ENCODE data around the gene RCBTB1. TPM values are rescaled to one million over a fixed set of nuclear protein-coding genes. Genes with fewer than 3 reads are reported as not detected.
"Not testable (repeated sequence)": the region's sequence is repeated elsewhere in the genome, so short reads cannot be mapped to it uniquely, and the experiment has no call there.

The RCBTB1 gene
- total and polyA plus RNA-seq, 4 donors: 24.0 to 47.6 (median 34.4) TPM

DNA sequence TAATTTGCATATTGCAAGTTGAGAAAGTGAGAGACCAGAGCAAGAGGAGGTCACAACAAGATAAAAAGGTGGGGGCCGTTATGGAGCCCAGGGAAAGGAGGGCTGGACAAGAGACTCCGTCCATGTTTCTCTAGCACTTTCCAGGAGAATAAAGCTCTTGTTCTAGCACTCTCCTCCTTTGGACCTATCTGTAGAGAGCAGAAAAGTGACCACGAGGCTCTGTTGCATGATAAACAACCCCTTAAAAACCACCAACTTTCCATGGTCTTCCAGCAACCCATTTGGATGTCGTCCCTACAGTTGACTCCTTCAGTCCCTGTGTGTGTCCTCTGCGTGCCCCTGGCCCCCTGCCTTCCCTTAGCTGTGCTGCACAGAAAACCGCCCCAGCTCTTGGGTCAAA is 38.9 kb upstream of the RCBTB1 start:
- WGBS (ENCODE audit: insufficient coverage): 87% methylated on average over 4 of the region's 6 CpGs
- Histone ChIP-seq H3K27me3 (ENCODE audit: control insufficient read depth, insufficient read depth, low read length) (no peaks in the 10 kb centered on the region), H3K9me3 (ENCODE audit: control insufficient read depth, insufficient read depth, low read length) (no peaks in the 10 kb centered on the region), H3K27ac (ENCODE audit: low read depth, low read length) (no peak overlapping the region), H3K4me3 (ENCODE audit: low read depth, low read length) (no peak overlapping the region), H3K4me1 (ENCODE audit: control insufficient read depth, insufficient read depth, low read length) (peaks cover 16% of the 10 kb centered on the region), H3K36me3 (ENCODE audit: control insufficient read depth, insufficient read depth, low read length) (no peaks in the 10 kb centered on the region)
- DNase-seq (ENCODE audit: low read depth in 4 of 6, low spot score in 6 of 6): no peak

DNA sequence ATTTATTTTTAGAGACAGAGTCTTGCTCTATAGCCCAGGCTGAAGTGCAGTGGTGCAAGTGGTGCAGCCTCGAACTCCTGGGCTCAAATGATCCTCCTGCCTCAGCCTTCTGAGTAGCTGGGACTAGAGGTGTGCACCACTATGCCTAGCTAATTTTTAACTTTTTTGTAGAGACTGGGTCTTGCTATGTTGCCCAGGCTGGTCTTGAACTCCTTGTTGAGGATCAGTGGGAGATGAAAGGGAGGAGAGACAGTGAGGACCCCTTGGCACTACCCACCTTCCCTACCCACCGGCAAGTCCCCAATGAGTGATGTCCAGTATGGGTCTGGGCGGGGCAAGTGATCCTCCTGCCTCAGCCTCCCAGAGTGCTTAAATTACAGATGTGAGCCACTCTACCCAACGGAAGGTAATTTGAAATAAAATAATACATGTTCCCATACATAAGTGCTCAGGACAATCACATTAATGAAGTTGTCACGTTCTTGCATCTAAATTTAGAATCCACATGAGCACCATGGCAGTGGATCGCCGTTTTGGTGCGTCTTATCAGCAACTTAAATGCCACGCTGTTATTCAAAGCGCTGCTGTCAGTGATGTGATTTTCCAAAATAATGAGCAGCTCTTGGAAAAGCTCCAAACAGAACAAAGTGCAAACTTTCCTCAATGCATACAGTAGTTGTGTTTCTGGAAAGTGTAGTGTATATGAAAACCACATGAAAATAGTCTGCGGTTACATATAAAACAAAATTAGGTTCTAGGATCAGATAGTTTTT is 37.0 kb upstream of the RCBTB1 start:
- no peaks in the 10 kb centered on the region for H3K9me3 ChIP-seq (ENCODE audit: control insufficient read depth, insufficient read depth, low read length)
- peaks cover 9% of the 10 kb centered on the region for H3K4me1 ChIP-seq (ENCODE audit: control insufficient read depth, insufficient read depth, low read length)
- no peaks in the 10 kb centered on the region for H3K27me3 ChIP-seq (ENCODE audit: control insufficient read depth, insufficient read depth, low read length)
- WGBS (ENCODE audit: insufficient coverage): 70% methylated on average over 4 of the region's 11 CpGs
- peak in 1 of 6 donors; percentile 7 for DNase-seq (ENCODE audit: low read depth in 4 of 6, low spot score in 6 of 6)
- H3K4me3 ChIP-seq (ENCODE audit: low read depth, low read length): no peak overlapping the region
- no peak overlapping the region for H3K27ac ChIP-seq (ENCODE audit: low read depth, low read length)
- H3K36me3 ChIP-seq (ENCODE audit: control insufficient read depth, insufficient read depth, low read length): no peaks in the 10 kb centered on the region

DNA sequence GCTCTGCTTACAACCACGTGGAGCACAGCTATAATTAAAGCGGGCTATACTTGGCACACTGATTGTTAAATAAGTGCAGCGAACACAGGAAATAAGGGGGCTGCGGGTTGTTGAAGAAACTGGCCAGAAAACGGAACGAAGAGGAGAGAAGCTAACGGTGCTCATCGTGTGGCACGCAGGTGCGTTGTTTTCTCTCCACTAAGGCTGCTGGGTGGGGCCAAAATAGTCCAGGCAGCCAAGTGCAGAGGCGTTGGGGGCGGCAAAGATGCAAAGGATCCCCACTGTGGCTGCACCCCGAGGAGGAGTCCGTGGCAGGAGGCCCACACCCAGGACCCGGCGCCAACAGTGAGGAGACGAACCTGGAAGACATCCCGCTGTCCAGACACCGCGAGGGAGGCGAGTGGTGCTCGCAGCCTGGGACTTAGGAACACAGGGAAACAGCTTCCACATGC is 34.8 kb upstream of the RCBTB1 start:
- peaks cover 4% of the 10 kb centered on the region for H3K4me1 ChIP-seq (ENCODE audit: control insufficient read depth, insufficient read depth, low read length)
- H3K36me3 ChIP-seq (ENCODE audit: control insufficient read depth, insufficient read depth, low read length): no peaks in the 10 kb centered on the region
- 81% methylated on average over 16 of the region's 22 CpGs for WGBS (ENCODE audit: insufficient coverage)
- no peak for DNase-seq (ENCODE audit: low read depth in 4 of 6, low spot score in 6 of 6)
- no peak overlapping the region for H3K27ac ChIP-seq (ENCODE audit: low read depth, low read length)
- no peaks in the 10 kb centered on the region for H3K9me3 ChIP-seq (ENCODE audit: control insufficient read depth, insufficient read depth, low read length)
- H3K4me3 ChIP-seq (ENCODE audit: low read depth, low read length): no peak overlapping the region
- no peaks in the 10 kb centered on the region for H3K27me3 ChIP-seq (ENCODE audit: control insufficient read depth, insufficient read depth, low read length)

DNA sequence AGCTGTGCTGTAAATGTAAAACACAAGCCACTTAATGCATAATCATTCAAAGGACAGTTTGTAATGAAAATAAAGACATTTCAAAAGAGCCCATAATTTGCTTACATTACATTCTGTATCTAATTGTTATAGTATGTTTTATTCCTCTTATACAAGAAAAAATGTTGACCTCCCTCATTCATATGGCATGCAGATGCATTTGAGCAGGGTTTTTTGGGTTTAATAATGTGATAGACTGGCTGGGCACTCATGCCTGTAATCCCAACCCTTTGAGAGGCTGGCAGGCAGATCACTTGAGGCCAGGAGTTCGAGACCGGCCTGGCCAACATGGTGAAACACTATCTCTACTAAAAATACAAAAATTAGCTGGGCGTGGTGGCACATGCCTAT is 31.3 kb upstream of the RCBTB1 start:
- Histone ChIP-seq H3K27ac (ENCODE audit: low read depth, low read length) (peak overlapping the region; percentile 33), H3K27me3 (ENCODE audit: control insufficient read depth, insufficient read depth, low read length) (no peaks in the 10 kb centered on the region), H3K4me1 (ENCODE audit: control insufficient read depth, insufficient read depth, low read length) (peaks cover 4% of the 10 kb centered on the region), H3K9me3 (ENCODE audit: control insufficient read depth, insufficient read depth, low read length) (no peaks in the 10 kb centered on the region), H3K4me3 (ENCODE audit: low read depth, low read length) (no peak overlapping the region), H3K36me3 (ENCODE audit: control insufficient read depth, insufficient read depth, low read length) (no peaks in the 10 kb centered on the region)
- no peak for DNase-seq (ENCODE audit: low read depth in 4 of 6, low spot score in 6 of 6)
- no CpG with 5 or more reads among the region's 3 CpGs for WGBS (ENCODE audit: insufficient coverage)

DNA sequence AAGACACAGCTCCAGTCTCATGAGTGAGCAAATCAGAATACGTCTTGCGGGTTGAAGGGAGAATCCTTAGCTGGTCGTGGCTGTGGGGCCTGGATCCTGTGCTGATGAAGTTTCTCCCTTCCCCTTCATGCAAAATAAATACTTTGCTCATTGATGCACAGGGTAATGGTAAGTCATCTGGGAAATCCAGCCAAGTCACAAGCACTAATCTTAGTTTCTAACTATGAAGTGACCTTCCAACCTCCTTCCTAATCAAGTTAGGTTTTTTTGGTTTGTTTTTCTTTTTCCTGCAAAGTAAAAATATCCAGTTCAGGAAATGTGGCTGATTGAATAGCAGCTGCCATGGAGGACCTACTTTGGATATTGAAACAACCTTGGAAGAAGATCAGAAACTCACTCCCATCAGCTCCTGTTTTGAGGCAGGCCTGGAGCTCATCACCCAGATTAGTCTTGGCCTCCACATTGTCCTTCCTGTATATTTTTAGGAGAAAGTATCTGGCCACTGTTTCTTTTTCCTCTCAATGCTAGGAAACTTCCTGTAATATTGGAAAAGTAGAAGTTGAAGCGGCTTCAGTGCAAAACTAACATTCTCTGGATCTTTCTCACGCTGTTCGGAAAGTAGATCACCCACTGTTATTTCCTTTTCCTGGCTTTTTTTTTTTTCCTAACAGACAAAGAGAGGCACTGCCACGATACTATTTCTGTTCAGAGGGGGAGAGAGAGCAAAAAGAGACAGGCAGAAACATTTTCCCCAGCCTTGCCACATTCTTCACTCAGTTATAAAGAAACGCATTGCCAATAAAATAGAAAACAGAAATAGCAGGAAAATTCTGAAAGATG is 30.7 kb upstream of the RCBTB1 start:
- DNase-seq (ENCODE audit: low read depth in 4 of 6, low spot score in 6 of 6): peak in 1 of 6 donors; percentile 40
- Histone ChIP-seq H3K36me3 (ENCODE audit: control insufficient read depth, insufficient read depth, low read length) (no peaks in the 10 kb centered on the region), H3K27me3 (ENCODE audit: control insufficient read depth, insufficient read depth, low read length) (no peaks in the 10 kb centered on the region), H3K27ac (ENCODE audit: low read depth, low read length) (peak overlapping the region; percentile 43), H3K4me3 (ENCODE audit: low read depth, low read length) (no peak overlapping the region), H3K9me3 (ENCODE audit: control insufficient read depth, insufficient read depth, low read length) (no peaks in the 10 kb centered on the region), H3K4me1 (ENCODE audit: control insufficient read depth, insufficient read depth, low read length) (peaks cover 4% of the 10 kb centered on the region)
- 100% methylated on average over 2 of the region's 8 CpGs for WGBS (ENCODE audit: insufficient coverage)

DNA sequence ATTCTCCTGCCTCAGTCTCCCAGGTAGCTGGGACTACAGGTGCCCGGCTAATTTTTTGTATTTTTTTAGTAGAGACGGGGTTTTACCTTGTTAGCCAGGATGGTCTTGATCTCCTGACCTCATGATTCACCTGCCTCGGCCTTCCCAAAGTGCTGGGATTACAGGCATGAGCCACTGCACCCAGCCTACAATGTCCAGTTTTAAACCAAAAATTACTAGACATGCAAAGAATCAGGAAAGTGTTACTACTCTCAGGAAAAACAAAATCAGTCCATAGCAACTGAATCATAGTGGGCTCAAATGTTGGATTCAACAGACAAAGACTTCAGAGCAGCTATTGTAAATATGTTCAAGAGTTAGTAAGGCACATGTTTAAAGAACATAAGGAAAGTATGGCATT is 26.7 kb upstream of the RCBTB1 start:
- H3K27me3 ChIP-seq (ENCODE audit: control insufficient read depth, insufficient read depth, low read length); H3K4me3 ChIP-seq (ENCODE audit: low read depth, low read length); H3K9me3 ChIP-seq (ENCODE audit: control insufficient read depth, insufficient read depth, low read length); H3K27ac ChIP-seq (ENCODE audit: low read depth, low read length); H3K36me3 ChIP-seq (ENCODE audit: control insufficient read depth, insufficient read depth, low read length); DNase-seq (ENCODE audit: low read depth in 4 of 6, low spot score in 6 of 6); H3K4me1 ChIP-seq (ENCODE audit: control insufficient read depth, insufficient read depth, low read length): not testable (repeated sequence)
- WGBS (ENCODE audit: insufficient coverage): 83% methylated on average over 1 of the region's 3 CpGs

DNA sequence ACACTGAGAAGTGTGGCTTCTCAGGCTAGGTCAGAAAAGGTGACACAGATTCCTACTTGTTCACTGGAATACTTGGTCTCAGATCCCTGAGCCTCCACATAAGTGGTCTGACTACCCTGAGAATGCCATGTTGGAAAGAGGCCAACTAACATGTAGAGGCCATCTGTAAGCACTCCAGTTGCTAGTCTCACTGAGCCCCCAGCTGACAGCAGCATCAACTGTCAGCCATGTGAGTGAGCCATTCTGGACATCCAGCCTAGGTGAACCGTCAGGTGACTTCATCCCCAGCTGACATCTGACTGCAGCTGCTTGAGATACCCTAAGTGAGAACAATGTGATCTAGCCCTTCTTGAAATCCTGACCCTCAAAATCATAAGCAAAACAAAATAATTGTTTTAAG is 24.8 kb upstream of the RCBTB1 start:
- WGBS (ENCODE audit: insufficient coverage): 91% methylated on average over 1 of the region's 1 CpG
- peak in 2 of 6 donors; percentile 29 to 30 for DNase-seq (ENCODE audit: low read depth in 4 of 6, low spot score in 6 of 6)
- no peaks in the 10 kb centered on the region for H3K27me3 ChIP-seq (ENCODE audit: control insufficient read depth, insufficient read depth, low read length)
- H3K9me3 ChIP-seq (ENCODE audit: control insufficient read depth, insufficient read depth, low read length): no peaks in the 10 kb centered on the region
- no peak overlapping the region for H3K27ac ChIP-seq (ENCODE audit: low read depth, low read length)
- H3K4me1 ChIP-seq (ENCODE audit: control insufficient read depth, insufficient read depth, low read length): peaks cover 4% of the 10 kb centered on the region
- H3K36me3 ChIP-seq (ENCODE audit: control insufficient read depth, insufficient read depth, low read length): no peaks in the 10 kb centered on the region
- H3K4me3 ChIP-seq (ENCODE audit: low read depth, low read length): no peak overlapping the region

DNA sequence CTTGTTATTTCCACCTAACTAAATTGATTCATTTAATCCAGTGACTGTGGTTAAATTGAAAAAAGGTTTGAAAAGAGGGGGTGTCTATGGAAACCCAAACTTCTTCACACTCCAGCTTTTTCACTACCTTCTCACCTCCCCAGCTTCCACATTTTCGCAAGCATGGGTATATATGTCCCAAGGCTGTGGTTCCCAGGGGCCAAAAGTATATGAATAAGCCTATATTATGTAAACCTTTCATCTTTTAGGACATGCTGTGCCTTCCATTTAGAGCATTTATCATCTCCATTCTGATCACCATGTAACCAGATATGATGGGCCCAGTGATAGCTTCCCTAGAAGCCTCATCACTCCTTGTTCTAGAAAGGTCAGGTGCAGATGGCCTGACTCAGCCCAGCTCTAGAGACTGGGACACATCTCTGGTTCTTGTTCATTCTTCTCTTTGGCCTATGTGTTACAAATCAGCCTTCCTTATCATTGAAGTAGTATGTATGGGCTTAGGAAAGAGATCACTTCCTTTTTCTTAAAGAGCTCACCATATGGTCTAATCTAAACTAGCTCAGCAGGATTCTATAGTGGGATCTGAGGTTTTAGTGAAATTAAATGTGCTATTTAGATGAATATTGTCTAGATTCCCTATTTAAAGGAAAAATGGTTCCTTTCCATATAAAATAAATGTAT is 23.4 kb upstream of the RCBTB1 start:
- Histone ChIP-seq H3K9me3 (ENCODE audit: control insufficient read depth, insufficient read depth, low read length) (no peaks in the 10 kb centered on the region), H3K27ac (ENCODE audit: low read depth, low read length) (no peak overlapping the region), H3K4me3 (ENCODE audit: low read depth, low read length) (no peak overlapping the region), H3K27me3 (ENCODE audit: control insufficient read depth, insufficient read depth, low read length) (no peaks in the 10 kb centered on the region), H3K36me3 (ENCODE audit: control insufficient read depth, insufficient read depth, low read length) (no peaks in the 10 kb centered on the region), H3K4me1 (ENCODE audit: control insufficient read depth, insufficient read depth, low read length) (peaks cover 4% of the 10 kb centered on the region)
- no peak for DNase-seq (ENCODE audit: low read depth in 4 of 6, low spot score in 6 of 6)
- WGBS (ENCODE audit: insufficient coverage): no CpG with 5 or more reads among the region's 1 CpG

DNA sequence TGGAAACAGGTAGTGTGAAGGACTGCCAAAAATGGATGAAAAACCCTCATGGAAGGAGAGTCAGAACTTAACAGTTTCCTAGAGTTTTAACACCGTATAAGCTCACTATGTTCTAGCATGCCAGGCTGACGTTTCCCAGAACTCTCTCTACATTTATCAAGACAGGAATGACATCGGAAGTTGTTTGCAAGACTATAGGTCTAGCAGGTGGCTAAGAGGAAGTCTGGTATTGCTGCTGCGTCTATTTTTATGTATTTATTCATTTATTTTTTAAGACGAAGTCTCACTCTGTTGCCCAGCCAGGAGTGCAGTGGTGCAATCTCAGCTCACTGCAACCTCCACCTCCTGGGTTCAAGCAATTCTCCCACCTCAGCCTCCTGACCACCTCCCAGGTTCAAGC is 22.4 kb upstream of the RCBTB1 start:
- H3K36me3 ChIP-seq (ENCODE audit: control insufficient read depth, insufficient read depth, low read length): no peaks in the 10 kb centered on the region
- H3K27me3 ChIP-seq (ENCODE audit: control insufficient read depth, insufficient read depth, low read length): no peaks in the 10 kb centered on the region
- no peak for DNase-seq (ENCODE audit: low read depth in 4 of 6, low spot score in 6 of 6)
- peaks cover 4% of the 10 kb centered on the region for H3K4me1 ChIP-seq (ENCODE audit: control insufficient read depth, insufficient read depth, low read length)
- WGBS (ENCODE audit: insufficient coverage): 100% methylated on average over 2 of the region's 5 CpGs
- no peaks in the 10 kb centered on the region for H3K9me3 ChIP-seq (ENCODE audit: control insufficient read depth, insufficient read depth, low read length)
- H3K4me3 ChIP-seq (ENCODE audit: low read depth, low read length): no peak overlapping the region
- no peak overlapping the region for H3K27ac ChIP-seq (ENCODE audit: low read depth, low read length)

All from spinal cord (tissue), 10 donors.